ENCODE data around the gene SRR. TPM values are rescaled to one million over a fixed set of nuclear protein-coding genes. Genes with fewer than 3 reads are reported as not detected.

The SRR gene
- total RNA-seq, 4 donors from 2014 or later: 2.8 to 24.5 (median 12.5) TPM

DNA sequence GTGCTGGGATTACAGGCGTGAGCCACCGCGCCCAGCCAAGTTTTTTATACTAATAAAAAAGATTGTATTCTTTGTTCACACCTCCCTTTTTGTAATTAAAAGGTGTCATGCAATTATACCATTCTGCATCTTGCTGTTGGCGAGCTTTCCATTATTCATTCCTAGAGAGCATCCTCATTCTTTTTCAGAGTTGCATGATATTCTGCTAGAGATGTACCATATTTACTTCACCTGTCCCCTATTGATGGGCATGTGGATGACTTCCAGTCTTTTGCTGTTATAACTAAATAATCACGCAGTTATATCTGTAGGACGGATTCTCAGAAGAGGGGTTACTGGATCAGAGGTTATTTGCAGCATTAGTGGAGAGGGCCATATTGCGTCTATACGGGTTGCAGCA, 50.6 kb downstream of the SRR start:
- TF ChIP-seq CTCF (IDR thresholded peaks at IDR 0.05; ENCODE audit: low read depth): no peak

GRCh38 chr17:2357237-2357636, 53.5 kb downstream of the SRR start:
- no peak for TF ChIP-seq CTCF (IDR thresholded peaks at IDR 0.05; ENCODE audit: low read depth)

DNA sequence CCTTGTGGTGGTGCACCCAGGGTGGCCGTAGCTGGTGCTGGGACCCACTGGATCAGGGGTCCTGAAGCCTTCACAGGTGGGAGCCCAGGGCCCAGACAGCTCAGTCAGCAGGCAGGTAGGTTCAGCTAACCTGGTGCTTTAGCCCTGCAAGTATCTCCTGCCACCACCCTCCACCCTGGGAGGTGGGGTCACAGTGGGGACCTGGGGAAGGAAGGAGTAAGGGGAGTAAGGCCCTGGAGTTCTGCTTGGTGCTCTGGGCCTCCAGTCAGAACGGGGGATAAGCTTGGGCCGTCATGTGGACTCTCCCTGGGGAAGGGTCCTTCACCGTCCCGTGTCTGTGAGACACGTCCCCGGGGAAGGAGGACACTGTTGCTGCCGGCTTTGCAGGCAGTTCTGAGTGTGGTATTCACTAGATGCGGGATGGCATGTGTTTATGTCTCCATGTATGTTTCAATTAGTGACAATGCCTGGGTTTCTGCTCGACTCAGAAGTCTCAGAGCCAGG, 54.2 kb downstream of the SRR start:
- TF ChIP-seq CTCF (IDR thresholded peaks at IDR 0.05; ENCODE audit: low read depth): no peak

DNA sequence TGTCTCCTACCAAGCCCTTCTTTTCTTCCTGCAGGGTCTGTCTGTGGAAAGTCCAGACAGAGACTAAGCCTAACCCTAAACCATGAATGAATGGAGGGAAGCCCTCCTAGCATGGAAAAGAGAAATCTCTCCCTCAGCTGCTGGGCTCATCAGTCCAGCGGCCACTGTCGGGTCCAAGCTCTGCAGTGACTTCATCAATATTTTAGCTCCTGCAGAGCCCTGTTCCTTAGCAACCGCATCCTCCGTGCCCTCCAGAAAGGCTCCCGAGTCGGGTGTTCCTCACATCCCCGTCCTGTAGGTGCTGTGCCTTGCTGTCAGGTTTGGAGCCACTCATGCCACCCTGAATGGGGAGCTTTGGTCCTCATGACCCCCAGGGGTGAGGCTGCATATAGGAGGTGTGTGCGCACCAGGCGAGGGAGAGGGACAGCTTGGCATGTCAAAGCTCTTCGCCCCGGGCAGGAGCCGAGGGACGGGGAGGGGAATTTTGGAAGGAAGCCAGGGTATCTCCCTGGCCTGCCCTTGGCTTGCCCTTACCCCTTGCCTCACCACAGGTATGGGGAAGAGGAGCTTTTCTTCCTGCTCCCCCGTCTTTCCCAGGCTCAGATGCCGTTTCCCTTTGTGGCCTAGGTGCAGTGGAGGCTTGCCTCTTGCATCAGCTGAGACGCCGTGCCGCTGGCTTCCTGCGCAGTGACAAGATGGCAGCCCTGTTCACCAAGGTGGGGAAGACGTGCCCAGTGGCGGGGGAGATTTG, 57.4 kb downstream of the SRR start:
- TF ChIP-seq CTCF (IDR thresholded peaks at IDR 0.05; ENCODE audit: low read depth): no peak

DNA sequence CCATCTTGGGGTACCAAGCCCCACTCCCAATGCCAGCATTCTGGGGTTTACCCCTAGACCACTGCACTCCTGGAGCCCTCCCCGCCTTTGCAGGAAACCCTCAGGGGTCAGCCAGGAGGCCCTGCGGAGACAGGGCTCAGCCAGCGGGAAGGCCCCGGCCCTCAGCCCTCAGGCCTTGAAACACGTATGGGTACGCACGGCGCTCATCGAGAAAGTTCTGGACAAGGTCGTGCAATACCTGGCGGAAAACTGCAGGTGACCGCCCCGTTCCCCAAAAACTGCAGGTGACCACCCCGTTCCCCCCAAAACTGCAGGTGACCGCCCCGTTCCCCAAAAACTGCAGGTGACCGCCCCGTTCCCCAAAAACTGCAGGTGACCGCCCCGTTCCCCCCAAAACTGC, 58.3 kb downstream of the SRR start:
- TF ChIP-seq CTCF (IDR thresholded peaks at IDR 0.05; ENCODE audit: low read depth): no peak

GRCh38 chr17:2362416-2362815, 58.7 kb downstream of the SRR start:
- TF ChIP-seq CTCF (IDR thresholded peaks at IDR 0.05; ENCODE audit: low read depth): no peak

DNA sequence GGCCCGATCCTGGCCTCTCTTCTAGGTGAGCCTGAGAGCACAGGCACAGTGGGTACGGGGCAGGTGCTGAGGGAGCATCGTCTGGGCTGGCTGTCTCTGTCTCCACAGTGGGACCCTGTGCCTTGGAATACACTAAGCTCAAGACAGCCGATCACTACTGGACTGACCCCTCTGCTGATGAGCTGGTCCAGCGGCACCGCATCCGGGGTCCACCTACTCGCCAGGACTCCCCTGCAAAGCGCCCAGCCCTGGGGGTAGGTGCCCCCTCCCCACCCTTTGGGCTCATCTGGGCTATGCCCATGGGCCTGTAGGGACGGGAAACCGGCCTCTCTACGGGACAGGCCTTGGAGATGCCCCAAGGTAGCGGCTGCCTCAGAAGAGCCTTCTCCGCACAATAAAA, 59.1 kb downstream of the SRR start:
- no peak for TF ChIP-seq CTCF (IDR thresholded peaks at IDR 0.05; ENCODE audit: low read depth)

All from subcutaneous adipose tissue (tissue), 4 donors.